ENCODE data around the gene CDYL. TPM values are rescaled to one million over a fixed set of nuclear protein-coding genes. Genes with fewer than 3 reads are reported as not detected.

The CDYL gene
- total RNA-seq, 1 donor from 2014 or later = 53.5 TPM

GRCh38 chr6:4907602-4908001 lies 131.4 kb downstream of the CDYL start:
- no peaks in the 10 kb centered on the region for H3F3A ChIP-seq (ENCODE audit: low read depth)
- Mint-ChIP-seq H3K36me3 (peaks cover 35% of the 10 kb centered on the region), H3K4me3 (no peak overlapping the region), H3K4me1 (peaks cover 17% of the 10 kb centered on the region), H3K27me3 (ENCODE audit: insufficient read depth, low read depth) (peaks cover 2% of the 10 kb centered on the region), H3K9me3 (peaks cover 3% of the 10 kb centered on the region), H3K27ac (no peak overlapping the region)
- DNase-seq (ENCODE audit: low spot score) = no peak
- no peak overlapping the region for H3K4me2 ChIP-seq
- no peaks in the 10 kb centered on the region for H3K36me3 ChIP-seq
- no peaks in the 10 kb centered on the region for H3K9me3 ChIP-seq (ENCODE audit: low read depth)
- H3K4me1 ChIP-seq = peaks cover 22% of the 10 kb centered on the region
- H3K27ac ChIP-seq = no peak overlapping the region
- no peaks in the 10 kb centered on the region for H3K27me3 ChIP-seq
- no peak overlapping the region for H2AFZ ChIP-seq (replicated peaks)
- H4K20me1 ChIP-seq (ENCODE audit: low read depth) = peaks cover 47% of the 10 kb centered on the region
- no peak overlapping the region for H3K9ac ChIP-seq
- TF ChIP-seq EZH2phosphoT487 (IDR thresholded peaks at IDR 0.05) (no peak), CTCF (IDR thresholded peaks at IDR 0.05) (no peak), EZH2 (IDR thresholded peaks at IDR 0.05) (no peak)
- H3K79me2 ChIP-seq (ENCODE audit: low read depth) = peaks cover 87% of the 10 kb centered on the region
- H3K4me3 ChIP-seq = no peak overlapping the region

GRCh38 chr6:4908062-4908461 lies 131.9 kb downstream of the CDYL start:
- no peak overlapping the region for H3K4me2 ChIP-seq
- H3K36me3 Mint-ChIP-seq = peaks cover 33% of the 10 kb centered on the region
- H3K9ac ChIP-seq = no peak overlapping the region
- H3K4me1 ChIP-seq = peaks cover 27% of the 10 kb centered on the region
- peaks cover 2% of the 10 kb centered on the region for H3K27me3 Mint-ChIP-seq (ENCODE audit: insufficient read depth, low read depth)
- H3K79me2 ChIP-seq (ENCODE audit: low read depth) = peaks cover 87% of the 10 kb centered on the region
- TF ChIP-seq CTCF (IDR thresholded peaks at IDR 0.05) (no peak), EZH2phosphoT487 (IDR thresholded peaks at IDR 0.05) (no peak), EZH2 (IDR thresholded peaks at IDR 0.05) (no peak)
- H3K27me3 ChIP-seq = no peaks in the 10 kb centered on the region
- H3F3A ChIP-seq (ENCODE audit: low read depth) = no peaks in the 10 kb centered on the region
- no peaks in the 10 kb centered on the region for H3K36me3 ChIP-seq
- H3K4me1 Mint-ChIP-seq = peaks cover 14% of the 10 kb centered on the region
- H3K9me3 Mint-ChIP-seq = peaks cover 3% of the 10 kb centered on the region
- no peaks in the 10 kb centered on the region for H3K9me3 ChIP-seq (ENCODE audit: low read depth)
- H3K4me3 ChIP-seq = no peak overlapping the region
- no peak overlapping the region for H3K4me3 Mint-ChIP-seq
- peaks cover 47% of the 10 kb centered on the region for H4K20me1 ChIP-seq (ENCODE audit: low read depth)
- no peak overlapping the region for H2AFZ ChIP-seq (replicated peaks)
- no peak overlapping the region for H3K27ac Mint-ChIP-seq
- no peak overlapping the region for H3K27ac ChIP-seq
- DNase-seq (ENCODE audit: low spot score) = no peak

GRCh38 chr6:4909063-4909706 lies 133.0 kb downstream of the CDYL start:
- Histone ChIP-seq H3K4me3 (no peak overlapping the region), H3K4me1 (peaks cover 29% of the 10 kb centered on the region), H3K27me3 (no peaks in the 10 kb centered on the region), H3K27ac (no peak overlapping the region), H3K9me3 (ENCODE audit: low read depth) (no peaks in the 10 kb centered on the region), H3K79me2 (ENCODE audit: low read depth) (peaks cover 91% of the 10 kb centered on the region), H3K4me2 (no peak overlapping the region), H2AFZ (replicated peaks) (no peak overlapping the region), H4K20me1 (ENCODE audit: low read depth) (peaks cover 47% of the 10 kb centered on the region), H3K9ac (no peak overlapping the region), H3K36me3 (no peaks in the 10 kb centered on the region), H3F3A (ENCODE audit: low read depth) (no peaks in the 10 kb centered on the region)
- TF ChIP-seq EZH2phosphoT487 (IDR thresholded peaks at IDR 0.05) = no peak
- TF ChIP-seq EZH2 (IDR thresholded peaks at IDR 0.05) = no peak
- no peak for TF ChIP-seq CTCF (IDR thresholded peaks at IDR 0.05)
- Mint-ChIP-seq H3K4me1 (peaks cover 15% of the 10 kb centered on the region), H3K27me3 (ENCODE audit: insufficient read depth, low read depth) (peaks cover 2% of the 10 kb centered on the region), H3K9me3 (peaks cover 3% of the 10 kb centered on the region), H3K4me3 (no peak overlapping the region), H3K36me3 (peaks cover 35% of the 10 kb centered on the region), H3K27ac (no peak overlapping the region)
- DNase-seq (ENCODE audit: low spot score) = no peak

All from neural progenitor cell (in vitro differentiated cells).